DMS153 (cell line): ENCODE measurements around the gene PRF1.
"Not testable (repeated sequence)": the region's sequence is repeated elsewhere in the genome, so short reads cannot be mapped to it uniquely, and the experiment has no call there.

ENCODE experiments used
- DNase-seq: peaks from one replicate; lab custom pipeline; 2025; lab: John Stamatoyannopoulos, UW

PRF1 gene

DNA sequence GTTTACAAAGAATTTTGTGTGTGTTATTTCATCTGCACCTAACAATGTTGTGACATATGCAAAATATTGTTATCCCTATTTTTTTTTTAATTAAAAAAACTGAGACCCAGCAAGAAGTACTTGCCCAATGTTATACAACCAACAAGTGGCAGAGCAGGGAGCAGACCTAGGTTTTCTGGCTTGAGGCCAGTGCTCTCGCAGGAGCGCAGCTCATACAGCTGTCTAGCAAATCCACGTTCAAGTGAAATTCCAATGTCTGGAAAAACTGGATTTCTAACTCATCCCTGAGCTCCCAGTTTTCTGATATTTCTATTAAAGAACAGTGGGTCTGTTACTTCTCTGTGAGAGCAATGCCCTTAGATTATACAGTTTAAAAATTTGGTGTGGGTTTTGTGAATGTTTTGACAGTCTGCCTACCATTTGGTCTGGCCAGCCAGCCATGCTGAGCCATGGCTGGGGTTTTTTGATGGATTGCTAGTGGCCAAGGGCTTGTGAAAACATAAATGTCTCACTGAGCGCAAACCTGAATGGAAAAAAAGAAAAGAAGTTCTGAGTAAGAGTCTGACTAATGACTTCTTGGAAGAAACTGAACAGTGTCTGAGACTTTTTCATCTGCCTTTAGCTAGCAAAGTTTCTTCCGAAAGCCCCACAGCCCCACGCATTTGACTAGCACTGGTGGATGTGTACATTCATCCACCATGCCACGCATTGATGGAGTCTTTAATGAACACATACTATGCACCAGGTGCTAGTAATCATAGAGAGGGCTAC lies 15.4 kb upstream of the PRF1 start:
- DNase-seq, result no peak

GRCh38 chr10:70616761-70617160 lies 14.2 kb upstream of the PRF1 start:
- DNase-seq, result no peak

GRCh38 chr10:70615784-70616522 lies 13.4 kb upstream of the PRF1 start:
- no peak for DNase-seq

DNA sequence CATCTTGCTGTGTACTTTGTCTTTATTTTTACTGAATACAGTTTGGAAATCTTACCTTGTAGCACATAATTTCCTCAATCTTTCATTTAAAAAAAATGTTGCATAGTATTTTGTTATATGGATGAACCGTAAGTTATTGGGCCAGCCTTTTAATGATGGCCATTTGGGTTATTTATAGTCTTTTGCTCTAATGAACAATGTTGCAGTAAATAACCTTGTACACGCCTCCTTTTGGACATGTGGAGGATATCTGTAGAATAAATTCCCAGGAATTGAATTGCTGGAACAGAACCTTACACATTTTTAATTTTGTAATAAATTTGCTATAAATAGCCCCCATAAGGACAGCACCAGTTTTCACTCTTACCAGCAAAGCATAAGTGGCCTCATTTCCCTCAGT lies 12.7 kb upstream of the PRF1 start:
- DNase-seq, result no peak

GRCh38 chr10:70614364-70614763 lies 11.8 kb upstream of the PRF1 start:
- DNase-seq, result not testable (repeated sequence)

- no peak for DNase-seq
These were observed 11.4 kb upstream of the PRF1 start for GRCh38 chr10:70613941-70614340.

GRCh38 chr10:70607936-70608335 lies 5.4 kb upstream of the PRF1 start:
- no peak for DNase-seq

GRCh38 chr10:70605161-70605560 lies 2.6 kb upstream of the PRF1 start:
- no peak for DNase-seq

- DNase-seq, result no peak
These were observed 1.6 kb upstream of the PRF1 start for GRCh38 chr10:70604106-70604505.

DNA sequence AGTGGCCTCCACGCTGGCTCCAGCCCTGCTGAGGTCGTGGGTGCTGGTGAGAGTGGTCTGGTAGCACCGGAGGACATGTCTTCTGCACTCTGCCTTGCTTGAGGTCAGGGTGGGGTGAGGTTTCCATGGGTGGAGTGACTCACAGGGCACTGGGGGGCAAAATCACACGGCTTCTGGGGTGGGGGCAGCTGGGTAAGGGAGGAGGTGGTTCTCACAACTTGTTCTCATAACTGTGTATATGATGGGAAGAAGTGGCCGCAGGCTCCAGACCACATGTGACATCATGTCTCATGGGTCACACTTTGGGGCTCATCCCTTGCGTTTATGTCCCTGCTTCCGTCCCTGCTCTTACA lies 884 bp upstream of the PRF1 start:
- DNase-seq, result no peak

DNA sequence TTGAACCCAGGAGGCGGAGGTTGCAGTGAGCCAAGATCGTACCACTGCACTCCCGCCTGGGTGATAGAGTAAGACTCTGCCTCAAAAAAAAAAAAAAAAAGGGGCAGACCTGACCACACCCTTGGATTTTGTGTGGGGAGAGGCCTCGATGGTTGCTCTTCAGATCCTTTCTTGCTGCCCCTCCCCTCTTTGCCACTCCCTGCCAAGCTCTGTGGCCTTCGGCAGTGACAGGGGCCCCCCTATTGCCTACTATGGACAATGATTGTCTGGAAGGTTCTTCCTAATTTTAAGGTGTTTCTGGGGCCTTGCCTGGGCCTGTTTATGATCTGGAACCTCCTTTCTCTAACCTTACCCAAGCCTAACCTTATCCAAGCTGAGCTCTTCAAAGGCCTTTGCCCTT lies 795 bp downstream of the PRF1 start:
- DNase-seq, result no peak

DNA sequence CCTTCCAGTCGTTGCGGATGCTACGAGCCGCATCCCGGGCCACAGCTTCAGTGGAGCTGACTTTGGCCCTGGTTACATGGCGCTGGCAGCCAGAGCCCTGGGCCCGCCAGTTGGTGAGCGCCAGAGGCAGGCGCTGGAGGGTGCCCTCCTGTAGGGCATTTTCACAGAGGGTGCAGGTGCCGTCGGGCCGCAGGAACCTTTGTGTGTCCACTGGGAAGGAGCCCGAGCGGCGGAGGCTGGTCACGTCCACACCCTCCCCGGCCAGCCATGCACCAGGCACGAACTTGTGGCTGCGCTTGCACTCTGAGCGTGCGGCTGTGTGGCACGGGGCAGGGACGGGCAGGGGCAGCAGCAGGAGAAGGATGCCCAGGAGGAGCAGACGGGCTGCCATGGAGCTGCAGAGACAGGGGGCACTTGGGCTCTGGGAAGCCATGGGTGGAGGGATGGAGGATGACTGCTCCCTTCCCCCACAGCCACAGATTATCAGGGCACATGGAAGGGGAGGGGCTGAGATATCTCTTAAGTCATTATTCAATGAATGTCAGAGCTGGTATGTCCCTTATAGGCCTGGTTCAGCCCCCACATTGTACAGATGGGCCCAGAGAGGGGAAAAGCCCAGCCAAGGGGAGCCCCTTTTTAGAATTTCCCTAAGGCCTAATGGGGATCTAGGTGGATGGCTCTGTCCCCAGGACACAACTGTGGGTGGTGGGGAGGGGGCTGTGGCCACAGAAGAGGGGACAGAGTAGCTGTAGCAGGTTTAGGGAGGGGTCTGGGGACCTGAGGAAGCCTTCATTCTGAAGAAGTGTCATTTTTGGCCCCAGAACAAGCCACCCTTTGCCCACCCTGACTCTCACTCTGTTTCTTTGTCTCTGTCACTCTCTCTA lies 1.8 kb downstream of the PRF1 start:
- DNase-seq, result no peak

- DNase-seq, result no peak
These were observed 2.8 kb downstream of the PRF1 start for GRCh38 chr10:70599791-70600190.

DNA sequence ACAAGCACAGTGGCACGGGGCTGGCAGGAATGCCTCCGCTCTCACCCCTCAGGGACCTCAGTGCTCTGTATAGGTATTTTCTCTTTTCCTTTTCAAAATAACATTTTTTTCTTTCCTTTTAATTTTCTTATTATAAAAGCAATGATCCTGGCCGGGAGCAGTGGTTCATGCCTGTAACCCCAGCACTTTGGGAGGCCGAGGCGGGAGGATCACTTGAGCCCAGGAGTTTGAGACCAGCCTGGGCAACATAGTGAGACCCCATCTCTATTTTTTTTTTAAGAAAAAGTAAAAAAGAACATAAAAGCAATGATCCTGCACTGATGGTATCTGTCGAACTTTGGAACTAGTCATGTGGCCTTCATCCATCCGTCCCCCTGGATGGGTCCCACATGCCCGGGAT lies 3.2 kb downstream of the PRF1 start:
- DNase-seq, result no peak

DNA sequence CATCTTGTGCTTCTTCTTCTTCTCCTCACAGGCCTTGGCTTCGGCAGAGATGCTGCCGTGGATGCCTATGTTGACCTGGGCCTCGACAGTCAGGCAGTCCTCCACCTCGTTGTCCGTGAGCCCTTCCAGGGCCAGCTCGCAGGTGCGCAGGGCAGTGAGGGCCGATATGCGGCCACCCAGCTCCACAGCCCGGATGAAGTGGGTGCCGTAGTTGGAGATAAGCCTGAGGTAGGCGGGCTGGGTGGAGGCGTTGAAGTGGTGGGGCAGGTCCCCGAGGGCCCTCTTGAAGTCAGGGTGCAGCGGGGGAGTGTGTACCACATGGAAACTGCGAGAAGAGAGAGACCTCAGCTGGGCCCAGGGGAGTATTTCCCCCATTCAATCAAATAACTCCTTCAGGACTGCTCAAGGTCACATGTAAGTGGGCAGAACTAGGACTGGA lies 3.7 kb downstream of the PRF1 start:
- no peak for DNase-seq

DNA sequence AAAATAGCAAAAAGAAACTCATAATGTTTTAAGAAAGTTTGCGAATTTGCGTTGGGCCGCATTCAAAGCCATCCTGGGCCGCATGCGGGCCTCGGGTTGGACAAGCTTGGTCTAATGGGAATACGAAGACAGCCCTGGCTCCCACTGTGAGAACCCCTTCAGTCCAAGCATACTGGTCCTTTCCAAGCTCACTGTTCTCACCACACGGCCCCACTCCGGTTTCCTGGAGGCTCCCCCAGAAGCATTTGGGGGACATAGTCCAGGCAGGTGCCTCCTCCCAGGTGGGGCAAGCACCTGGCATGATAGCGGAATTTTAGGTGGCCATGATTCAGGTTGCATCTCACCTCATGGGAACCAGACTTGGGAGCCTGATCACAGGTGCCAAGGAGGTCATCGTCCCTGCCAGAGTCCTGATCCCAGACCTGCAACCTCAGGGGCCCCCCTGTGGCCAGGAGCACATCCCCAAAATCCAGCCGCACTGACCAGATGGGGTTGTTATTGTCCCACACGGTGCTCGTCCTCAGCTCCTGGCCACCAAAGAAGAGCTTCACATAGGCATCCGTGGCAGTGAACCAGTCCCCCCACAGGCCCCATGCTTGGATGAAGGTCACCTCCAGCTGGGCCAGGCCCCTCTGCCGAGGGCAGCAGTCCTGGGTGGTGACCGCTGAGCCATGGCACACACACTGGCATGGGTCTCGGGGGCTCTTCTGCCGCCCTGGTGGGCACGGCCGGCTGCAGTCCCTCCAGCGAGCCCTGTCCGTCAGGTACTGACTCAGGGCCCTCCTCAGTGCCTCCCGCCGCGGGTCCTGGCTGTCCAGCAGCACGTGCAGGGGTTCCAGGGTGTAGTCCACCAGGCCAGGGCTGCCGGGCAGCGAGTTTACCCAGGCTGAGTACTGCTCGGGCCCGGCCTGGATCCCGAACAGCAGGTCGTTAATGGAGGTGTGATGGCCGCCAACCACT lies 4.4 kb downstream of the PRF1 start:
- no peak for DNase-seq

DNA sequence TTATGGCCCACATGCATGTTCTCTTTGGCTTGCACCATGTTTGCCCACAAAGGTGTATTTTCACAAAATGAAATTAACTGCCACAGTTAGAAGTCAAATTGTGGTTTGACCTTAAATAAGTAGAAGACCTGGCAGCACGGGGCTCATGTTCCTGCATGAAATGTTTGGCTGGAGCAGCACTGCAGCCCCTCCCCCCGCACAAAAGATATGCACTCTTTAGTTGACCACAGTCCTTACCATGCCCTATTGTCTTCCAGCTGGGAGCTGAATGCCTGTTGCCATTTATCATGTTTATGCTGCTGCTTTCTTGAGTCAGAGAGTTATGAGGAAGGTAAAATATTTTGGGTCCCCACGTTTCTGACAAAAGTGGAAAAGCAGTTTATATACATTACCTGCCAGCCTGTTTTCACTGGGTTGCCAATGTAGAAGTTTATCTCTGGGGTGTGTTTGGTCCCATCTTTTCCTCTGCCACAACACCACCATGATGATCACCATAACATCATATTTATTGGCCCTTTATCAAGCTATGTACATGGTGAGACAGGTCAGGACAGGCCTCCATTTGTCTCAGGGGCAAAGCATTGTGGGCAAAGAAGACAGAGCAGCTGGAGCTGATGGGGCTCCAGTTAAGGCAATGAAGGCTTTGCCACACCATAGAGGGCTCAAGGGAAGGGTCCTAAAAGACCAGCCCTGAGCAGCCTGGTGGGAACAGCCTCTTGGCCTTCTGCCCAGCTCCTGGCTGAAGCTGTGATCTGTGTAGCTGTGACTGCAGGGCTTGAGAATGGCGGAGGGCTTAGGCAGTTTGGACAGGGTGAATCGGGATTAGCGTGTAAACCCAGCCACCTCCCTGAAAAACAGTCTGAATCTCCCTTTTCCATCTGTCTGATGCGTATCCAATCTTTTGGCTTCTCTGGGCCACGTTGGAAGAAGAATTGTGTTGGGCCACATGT lies 5.4 kb downstream of the PRF1 start:
- DNase-seq, result no peak

DNA sequence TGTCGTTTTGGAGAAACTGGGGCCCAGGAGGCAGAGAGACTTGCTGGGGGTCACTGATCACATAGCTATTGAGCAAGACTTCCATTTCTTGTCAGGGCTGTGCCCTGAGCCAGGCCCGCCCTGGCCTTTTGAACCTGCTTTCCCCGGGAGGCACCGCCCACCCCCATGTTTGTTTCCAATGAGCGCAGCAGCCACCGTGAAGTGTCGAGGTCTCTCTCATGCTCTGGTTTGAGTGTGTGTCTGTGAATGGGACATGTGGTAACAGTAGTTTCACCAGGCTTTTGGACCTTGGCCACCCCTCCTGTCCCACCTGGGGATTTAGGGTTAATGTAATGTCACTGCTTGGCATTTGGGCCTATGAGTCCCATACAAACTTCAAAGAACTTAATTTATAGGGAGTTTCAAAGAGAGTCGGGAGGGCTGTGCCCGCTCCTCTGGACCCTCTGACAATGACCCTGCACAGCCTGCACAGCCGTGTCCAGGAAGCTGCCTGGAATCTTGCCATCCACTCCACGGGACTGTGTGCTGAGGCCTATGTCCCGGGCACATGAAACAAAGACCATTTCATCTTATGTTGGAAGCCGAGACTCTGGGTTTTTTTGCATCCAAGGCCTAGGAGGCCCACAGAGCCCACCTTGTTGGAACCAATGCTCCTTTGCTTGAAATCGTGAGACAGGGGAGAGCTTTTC lies 6.3 kb downstream of the PRF1 start:
- DNase-seq, result no peak

DNA sequence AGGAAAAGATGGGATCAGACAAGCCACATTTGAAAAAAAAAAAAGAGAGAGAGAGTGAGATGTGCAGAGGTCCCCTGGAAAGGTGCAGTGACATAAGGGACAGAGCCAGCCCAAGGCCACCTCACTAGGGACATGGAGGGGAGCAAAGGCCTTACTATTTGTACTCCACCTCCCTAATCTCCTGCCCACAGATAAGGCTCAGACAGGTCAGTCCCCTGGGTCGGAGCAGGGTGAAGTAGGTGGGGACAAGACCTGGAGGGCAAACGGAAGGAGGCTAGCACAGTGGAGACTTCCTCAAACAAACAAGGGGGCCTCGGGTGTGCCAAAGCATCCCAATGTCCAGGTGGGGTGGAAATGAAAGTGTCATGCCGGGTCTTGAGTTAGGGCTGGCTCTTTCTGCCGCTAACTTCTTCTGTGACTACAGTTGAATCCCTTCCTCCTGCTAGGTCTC lies 7.0 kb downstream of the PRF1 start:
- DNase-seq, result no peak

GRCh38 chr10:70594161-70594560 lies 8.4 kb downstream of the PRF1 start:
- DNase-seq, result no peak
